K562 treated with DMSO at 1 percent for 4 hours (cell line): Measurements from ENCODE around the gene NDUFS5. TPM values are rescaled to one million over a fixed set of nuclear protein-coding genes. Genes with fewer than 3 reads are reported as not detected.

Experiments used
- total RNA-seq: library from RNA; unstranded; fragments of 300-600 nt; gene quantifications from 2 replicates; pipeline ENCODE4 v1.2.3, GENCODE V29; 2022; ENCODE audit not compliant: insufficient read depth

NDUFS5 gene
- 507 and 538 TPM in 2 replicates for total RNA-seq

DNA sequence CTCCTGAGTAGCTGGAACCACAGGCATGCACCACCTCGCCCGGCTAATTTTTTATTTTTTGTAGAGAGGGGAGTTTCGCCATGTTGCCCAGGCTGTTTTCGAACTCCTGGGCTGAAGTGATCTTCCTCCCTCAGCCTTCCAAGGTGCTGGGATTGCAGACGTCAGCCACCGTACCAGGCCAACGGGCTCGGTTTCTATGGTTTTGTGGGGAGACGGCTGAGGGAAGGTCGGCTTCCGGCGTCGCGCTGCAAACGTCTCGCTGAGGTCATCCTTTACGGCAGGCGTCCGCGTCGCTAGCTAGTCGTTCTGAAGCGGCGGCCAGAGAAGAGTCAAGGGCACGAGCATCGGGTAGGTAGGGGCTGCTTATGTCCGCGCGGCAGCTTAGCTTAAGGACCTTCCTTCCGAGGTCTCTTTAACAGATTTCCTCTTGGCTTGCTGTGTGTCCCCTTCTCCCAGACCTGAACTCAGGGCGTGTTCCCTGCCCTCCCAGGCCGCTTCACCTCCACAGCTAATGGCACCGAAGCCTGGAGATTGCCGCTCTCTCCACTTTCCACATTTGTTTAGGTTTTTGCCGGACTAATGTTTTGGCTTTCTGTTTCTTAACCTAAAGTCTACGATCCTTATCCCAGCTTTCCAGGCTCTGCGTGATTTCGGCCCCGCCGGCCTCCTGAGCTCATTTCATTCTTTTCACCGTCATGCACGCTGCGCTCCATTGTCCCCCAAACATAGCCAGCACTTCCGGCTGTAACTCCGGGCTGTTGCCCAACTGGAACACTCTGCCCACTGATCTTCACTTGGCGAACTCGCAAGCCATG is at the start of gene NDUFS5:
TSS of gene NDUFS5 (plus strand) at position 300 of the 815 bp plus-strand sequence. CDS start 2,375 bp downstream, outside the sequence.

DNA sequence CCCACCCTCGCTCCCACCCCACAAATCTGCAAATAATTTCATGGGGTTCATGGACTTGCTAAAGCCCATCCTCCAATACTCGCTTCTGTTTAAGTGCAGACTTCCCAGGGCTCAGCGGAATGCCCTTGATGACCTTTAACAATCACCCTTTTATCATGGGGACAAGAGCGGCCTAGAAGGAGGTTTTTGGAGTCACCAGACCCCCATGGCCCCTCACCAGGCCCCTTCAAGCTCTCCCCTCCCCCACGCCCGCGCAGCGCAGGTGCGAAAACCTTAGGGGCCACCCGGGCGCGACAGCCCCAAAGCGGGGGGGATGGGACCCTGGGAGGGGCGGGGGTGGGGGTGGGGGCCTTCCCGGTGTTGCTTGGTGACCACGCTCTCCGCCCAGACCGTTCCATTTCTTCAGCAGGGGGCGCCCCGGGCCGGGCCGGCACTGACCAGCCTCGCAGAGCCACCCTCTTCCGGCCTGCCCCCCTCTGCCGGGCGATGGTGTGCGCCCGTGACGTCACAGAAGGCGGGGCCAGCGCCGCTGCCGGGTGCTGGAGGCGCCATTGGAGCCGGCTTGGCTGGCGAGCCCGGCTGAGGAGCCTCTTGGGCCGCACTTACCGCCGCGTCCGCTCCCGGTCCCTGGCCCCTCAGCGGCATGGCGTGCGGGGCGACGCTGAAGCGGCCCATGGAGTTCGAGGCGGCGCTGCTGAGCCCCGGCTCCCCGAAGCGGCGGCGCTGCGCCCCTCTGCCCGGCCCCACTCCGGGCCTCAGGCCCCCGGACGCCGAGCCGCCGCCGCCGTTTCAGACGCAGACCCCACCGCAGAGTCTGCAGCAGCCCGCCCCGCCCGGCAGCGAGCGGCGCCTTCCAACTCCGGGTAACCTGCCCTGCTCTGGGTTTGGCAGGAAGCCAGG is 35.2 kb upstream of the NDUFS5 start, which contains the start of gene AKIRIN1:
TSS of gene AKIRIN1 (plus strand) at position 539 of the 900 bp plus-strand sequence. CDS start at position 644, 105 bp downstream.

Other genes with a start within 250 kb of the NDUFS5 start
- gene RRAGC, start 166.6 kb upstream of the NDUFS5 start, total RNA-seq: 33.7 and 35.9 TPM in 2 replicates
- gene MYCBP, start 153.0 kb upstream of the NDUFS5 start, total RNA-seq: 11.2 and 23.5 TPM in 2 replicates
- gene GJA9, start 144.8 kb upstream of the NDUFS5 start, total RNA-seq: not detected in 2 replicates
- gene RHBDL2, start 84.5 kb upstream of the NDUFS5 start, total RNA-seq: 0.48 TPM in 1 of 2 replicates, not detected in the other
- gene AKIRIN1, start 35.1 kb upstream of the NDUFS5 start, total RNA-seq: 85.4 and 102 TPM in 2 replicates
- gene MACF1, start 178.3 kb downstream of the NDUFS5 start, total RNA-seq: 75.6 and 104 TPM in 2 replicates